CD8-positive, alpha-beta memory T cell (primary cell): ENCODE data around the gene DQX1. TPM values are rescaled to one million over a fixed set of nuclear protein-coding genes. Genes with fewer than 3 reads are reported as not detected.

ENCODE experiments used
- CTCF ChIA-PET: fragments of 350-600 bp; sonication (Branson Sonifier 250); formaldehyde crosslinking; loops from one replicate; lab custom pipeline; 2021; ENCODE audit warnings: antibody characterized with exemption; lab: Charles Lee
- POLR2A ChIA-PET: fragments of 350-600 bp; sonication (Branson Sonifier 250); formaldehyde crosslinking; loops from one replicate; lab custom pipeline; 2021; ENCODE audit warnings: antibody characterized with exemption; lab: Charles Lee
- DNase-seq, 5 donors: peaks; one replicate each; pipeline versions ENCODE4 v3.0.0 to v3.0.0-alpha.2; 2020 to 2022; ENCODE audit warnings: mixed read lengths in 1 of 5
- H3K27ac ChIP-seq: one replicate; pipeline ENCODE4 v1.7.0; 2013; ENCODE audit warnings: low read depth, mild to moderate bottlenecking, low read length, moderate library complexity
- H3K27me3 ChIP-seq: 2 replicates; pipeline ENCODE4 v1.7.0; 2013; ENCODE audit warnings: low read length, mild to moderate bottlenecking; ENCODE audit not compliant: insufficient read depth, poor library complexity, severe bottlenecking
- H3K36me3 ChIP-seq: 2 replicates; pipeline ENCODE4 v1.7.0; 2013; ENCODE audit warnings: mild to moderate bottlenecking, low read length, moderate library complexity; ENCODE audit not compliant: insufficient read depth
- H3K4me1 ChIP-seq: 2 replicates; pipeline ENCODE4 v1.7.0; 2013; ENCODE audit warnings: mild to moderate bottlenecking, low read length, moderate library complexity; ENCODE audit not compliant: insufficient read depth
- H3K4me3 ChIP-seq: 2 replicates; pipeline ENCODE4 v1.7.0; 2013; ENCODE audit warnings: mild to moderate bottlenecking, low read length
- H3K9me3 ChIP-seq: 2 replicates; pipeline ENCODE4 v1.7.0; 2013; ENCODE audit warnings: mild to moderate bottlenecking, low read length
- H3K27ac Mint-ChIP-seq, 8 donors: one replicate each; pipeline ENCODE4 v1.8.0; 2020 to 2021; ENCODE audit warnings: mixed read lengths in 8 of 8, mild to moderate bottlenecking in 6 of 8, inconsistent platforms in 3 of 8, moderate library complexity in 3 of 8
- H3K27me3 Mint-ChIP-seq, 2 donors: one replicate each; pipeline ENCODE4 v1.8.0; 2020 to 2021; ENCODE audit warnings: mixed read lengths in 2 of 2, mild to moderate bottlenecking in 1 of 2, moderate library complexity in 1 of 2
- H3K36me3 Mint-ChIP-seq, 3 donors: one replicate each; pipeline ENCODE4 v1.8.0; 2020 to 2021; ENCODE audit warnings: mixed read lengths in 3 of 3, inconsistent platforms in 1 of 3, mild to moderate bottlenecking in 1 of 3
- H3K4me1 Mint-ChIP-seq, 3 donors: one replicate each; pipeline ENCODE4 v1.8.0; 2020 to 2021; ENCODE audit warnings: mixed read lengths in 3 of 3, inconsistent platforms in 1 of 3, mild to moderate bottlenecking in 1 of 3
- H3K4me3 Mint-ChIP-seq, 7 donors: one replicate each; pipeline ENCODE4 v1.8.0; 2020 to 2021; ENCODE audit warnings: mixed read lengths in 7 of 7, mild to moderate bottlenecking in 6 of 7, moderate library complexity in 4 of 7, inconsistent platforms in 2 of 7
- H3K9me3 Mint-ChIP-seq, 5 donors: one replicate each; pipeline ENCODE4 v1.8.0; 2020 to 2022; ENCODE audit warnings: mixed read lengths in 5 of 5, mild to moderate bottlenecking in 3 of 5, moderate library complexity in 2 of 5, inconsistent platforms in 1 of 5
- polyA plus RNA-seq: library from polyadenylated mRNA; unstranded; fragments of 300-500 nt; fragmentation: Illumina TruSeq; gene quantifications from one replicate; pipeline ENCODE4 v1.2.3, GENCODE V29; 2021
- total RNA-seq, 2 experiments: library from RNA; stranded (reverse); gene quantifications; one replicate each; pipeline ENCODE4 v1.2.3, GENCODE V29; 2021

Gene DQX1
- total and polyA plus RNA-seq, 3 experiments from 2014 or later, result 0.51 to 0.83 TPM; not detected in 1

DNA sequence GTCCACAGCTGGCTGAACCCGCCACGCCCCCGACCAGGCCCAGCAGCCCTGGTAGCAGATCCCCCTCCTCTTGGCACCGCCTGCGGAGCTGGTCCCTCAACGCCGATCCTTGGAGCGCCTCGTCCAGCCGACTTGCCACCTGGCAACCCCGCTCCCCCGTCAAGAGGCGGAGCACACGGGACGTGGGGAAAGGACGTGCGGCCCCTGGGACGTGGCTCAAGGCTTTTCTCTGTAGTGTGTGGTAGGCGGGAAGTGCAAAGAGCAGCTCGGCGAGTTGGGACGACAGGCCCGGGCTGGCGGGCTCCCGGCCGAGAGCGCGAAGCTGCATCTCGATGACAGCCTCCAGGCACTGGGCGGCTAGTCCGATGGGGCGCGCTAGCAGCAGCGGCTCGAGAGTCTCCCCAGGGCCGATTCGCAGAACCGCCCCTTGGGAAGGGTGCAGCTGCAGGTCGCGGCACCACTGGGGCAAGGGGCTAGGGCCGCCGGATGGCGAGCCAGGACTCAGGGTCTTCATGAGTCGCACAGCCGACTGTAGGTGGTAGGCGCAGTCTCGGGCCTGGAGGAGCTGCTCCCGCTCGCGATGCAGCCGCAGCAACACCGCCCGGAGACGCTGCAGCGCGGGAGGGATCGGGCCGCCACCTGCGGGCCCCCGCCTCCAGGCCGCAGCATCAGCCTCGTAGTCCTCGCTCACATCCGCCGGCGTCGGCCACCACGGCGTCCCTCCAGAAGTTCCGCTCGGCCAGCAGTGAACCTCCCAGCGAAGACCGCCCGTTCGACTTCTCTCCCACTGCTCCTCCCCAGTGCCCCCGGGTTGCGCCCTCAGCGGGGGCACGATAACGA is 43.9 kb downstream of the DQX1 start:
- CTCF ChIA-PET, result interaction anchor here (0.6 to 5.6 kb wide), 22 partner anchors 9 to 233 kb away, joined by 3 to 83 read pairs (median 7); partner anchors contain the start of genes AUP1, DQX1, HTRA2 and INO80B
- Histone ChIP-seq H3K27me3 (no peaks in the 10 kb centered on the region), H3K4me1 (peaks cover 25% of the 10 kb centered on the region), H3K9me3 (no peaks in the 10 kb centered on the region), H3K36me3 (peaks cover 11% of the 10 kb centered on the region), H3K4me3 (peak overlapping the region; percentile 99), H3K27ac (peak overlapping the region; percentile 89)
- Mint-ChIP-seq H3K36me3 (peaks cover 0 to 54% (median 9%) of the 10 kb centered on the region in 3 donors), H3K4me3 (peak overlapping the region; percentile 98 to 100 (median 100)), H3K4me1 (peaks cover 32 to 56% (median 45%) of the 10 kb centered on the region in 3 donors), H3K27ac (peak overlapping the region; percentile 95 to 100 (median 100)), H3K27me3 (no peaks in the 10 kb centered on the region), H3K9me3 (no peaks in the 10 kb centered on the region)
- DNase-seq, result peak in 3 of 5 donors; percentile 42 to 70 (median 44)
- POLR2A ChIA-PET, result interaction anchor here (0.5 to 3.9 kb wide), 10 partner anchors 10 to 49 kb away, joined by 3 to 56 read pairs (median 8); partner anchors contain the start of genes AUP1, DQX1, HTRA2 and INO80B

DNA sequence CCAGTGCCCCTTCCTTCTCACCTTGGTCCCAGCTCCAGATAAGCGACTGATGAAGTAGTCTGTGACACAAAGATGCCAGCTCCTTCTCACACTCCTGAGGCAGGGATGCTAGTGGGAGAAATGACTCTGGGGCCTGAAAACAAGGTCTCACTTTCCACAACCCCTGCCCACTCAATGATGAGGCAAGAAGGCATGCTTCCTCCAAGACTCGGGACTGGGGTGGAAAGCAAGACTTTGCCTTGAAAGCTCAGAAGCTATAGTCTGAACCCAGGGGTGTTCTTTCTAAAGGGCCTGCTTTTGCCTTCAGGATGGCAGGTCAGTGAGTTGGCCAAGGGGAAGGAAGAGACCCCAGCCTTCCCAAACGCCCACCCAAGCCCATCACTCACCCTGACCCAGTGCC is 44.6 kb downstream of the DQX1 start:
- Histone ChIP-seq H3K4me3 (peak overlapping the region; percentile 99), H3K27me3 (no peaks in the 10 kb centered on the region), H3K4me1 (peaks cover 25% of the 10 kb centered on the region), H3K36me3 (peaks cover 10% of the 10 kb centered on the region), H3K9me3 (no peaks in the 10 kb centered on the region), H3K27ac (peak overlapping the region; percentile 89)
- H3K27ac Mint-ChIP-seq, result peak overlapping the region in 1 of 8 donors; percentile 43
- ChIA-PET POLR2A (interaction anchor here (0.5 to 3.9 kb wide), 8 partner anchors 9 to 50 kb away, joined by 3 to 56 read pairs (median 8); partner anchors contain the start of genes INO80B, MOGS, MRPL53 and WBP1), CTCF (interaction anchor here (0.8 to 5.6 kb wide), 11 partner anchors 8 to 105 kb away, joined by 3 to 83 read pairs (median 16); partner anchors contain the start of genes AUP1, HTRA2, INO80B and MOGS)
- H3K36me3 Mint-ChIP-seq, result peaks cover 0 to 51% (median 7%) of the 10 kb centered on the region in 3 donors
- H3K9me3 Mint-ChIP-seq, result no peaks in the 10 kb centered on the region
- H3K27me3 Mint-ChIP-seq, result no peaks in the 10 kb centered on the region
- no peak for DNase-seq
- H3K4me1 Mint-ChIP-seq, result peaks cover 32 to 52% (median 45%) of the 10 kb centered on the region in 3 donors
- peak overlapping the region; percentile 98 to 100 (median 100) for H3K4me3 Mint-ChIP-seq

DNA sequence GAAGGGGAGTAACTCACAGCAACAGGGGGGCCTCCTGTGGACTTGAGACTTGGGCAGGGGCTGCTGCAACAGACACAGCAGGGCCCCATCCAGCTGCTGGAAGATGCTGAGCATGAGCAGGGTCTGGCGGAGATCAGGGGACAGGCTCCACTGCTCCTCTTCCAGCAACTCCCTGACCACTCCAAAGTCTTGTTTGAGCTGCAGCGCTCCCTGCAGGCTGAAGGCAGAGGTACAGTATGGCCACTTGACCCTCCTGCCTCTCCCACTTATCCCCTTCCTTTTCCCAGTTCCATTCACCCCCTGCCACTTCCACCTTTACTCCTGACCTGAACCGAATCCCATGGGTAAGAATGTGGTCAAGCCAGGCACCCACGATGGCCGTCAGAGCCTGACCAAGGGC is 51.1 kb downstream of the DQX1 start:
- H3K27me3 ChIP-seq, result no peaks in the 10 kb centered on the region
- peaks cover 25 to 32% (median 31%) of the 10 kb centered on the region in 3 donors for H3K4me1 Mint-ChIP-seq
- H3K9me3 ChIP-seq, result no peaks in the 10 kb centered on the region
- ChIA-PET POLR2A (interaction anchor here (1.7 kb wide), 1 partner anchor 16 kb away, joined by 4 read pairs; the partner anchor contains the start of gene WBP1), CTCF (interaction anchor here (1.2 to 4.7 kb wide), 7 partner anchors 8 to 57 kb away, joined by 3 to 49 read pairs (median 4); partner anchors contain the start of genes AUP1, CCDC142, HTRA2 and INO80B)
- no peak overlapping the region for H3K4me3 ChIP-seq
- peaks cover 9% of the 10 kb centered on the region for H3K36me3 ChIP-seq
- H3K27ac ChIP-seq, result no peak overlapping the region
- H3K27ac Mint-ChIP-seq, result no peak overlapping the region
- no peaks in the 10 kb centered on the region for H3K9me3 Mint-ChIP-seq
- peaks cover 22% of the 10 kb centered on the region for H3K4me1 ChIP-seq
- DNase-seq, result no peak
- peaks cover 0 to 5% of the 10 kb centered on the region in 2 donors for H3K27me3 Mint-ChIP-seq
- H3K4me3 Mint-ChIP-seq, result peak overlapping the region in 3 of 7 donors; percentile 9 to 18 (median 15)
- H3K36me3 Mint-ChIP-seq, result peaks cover 0 to 43% (median 12%) of the 10 kb centered on the region in 3 donors

DNA sequence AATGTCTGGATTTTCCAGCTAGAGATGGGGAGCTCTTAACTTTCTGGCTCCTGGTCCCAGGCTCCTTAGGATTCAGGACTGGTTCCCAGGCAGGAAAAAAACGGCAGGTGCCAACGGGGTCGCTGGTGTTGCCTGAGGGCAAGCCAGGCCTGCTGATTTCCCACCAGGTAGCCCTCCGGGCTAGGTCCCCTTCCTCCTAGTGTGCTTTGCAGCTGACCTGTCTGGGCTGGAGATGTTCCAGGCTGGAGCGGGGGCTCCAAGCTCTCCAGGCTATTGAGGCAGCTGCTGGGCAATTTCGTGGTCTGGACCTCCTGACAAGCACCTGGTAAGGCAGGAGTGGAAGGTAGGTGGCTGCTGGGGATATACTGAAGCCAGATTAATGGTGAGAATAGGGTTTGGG is 51.5 kb downstream of the DQX1 start:
- Histone ChIP-seq H3K4me3 (no peak overlapping the region), H3K4me1 (peaks cover 22% of the 10 kb centered on the region), H3K27ac (no peak overlapping the region), H3K36me3 (peaks cover 5% of the 10 kb centered on the region), H3K9me3 (no peaks in the 10 kb centered on the region), H3K27me3 (no peaks in the 10 kb centered on the region)
- peak overlapping the region in 2 of 7 donors; percentile 42 to 64 for H3K4me3 Mint-ChIP-seq
- DNase-seq, result no peak
- H3K36me3 Mint-ChIP-seq, result peaks cover 0 to 40% (median 12%) of the 10 kb centered on the region in 3 donors
- H3K4me1 Mint-ChIP-seq, result peaks cover 24 to 32% (median 29%) of the 10 kb centered on the region in 3 donors
- H3K27me3 Mint-ChIP-seq, result peaks cover 0 to 5% of the 10 kb centered on the region in 2 donors
- POLR2A ChIA-PET, result interaction anchor here (0.7 to 3.4 kb wide), 3 partner anchors 8 to 16 kb away, joined by 4 to 56 read pairs (median 9); partner anchors contain the start of genes CCDC142, MOGS, TTC31 and WBP1
- H3K9me3 Mint-ChIP-seq, result no peaks in the 10 kb centered on the region
- CTCF ChIA-PET, result interaction anchor here (1.2 to 4.7 kb wide), 3 partner anchors 8 to 16 kb away, joined by 3 to 49 read pairs (median 4); partner anchors contain the start of genes CCDC142, TTC31 and WBP1
- no peak overlapping the region for H3K27ac Mint-ChIP-seq

DNA sequence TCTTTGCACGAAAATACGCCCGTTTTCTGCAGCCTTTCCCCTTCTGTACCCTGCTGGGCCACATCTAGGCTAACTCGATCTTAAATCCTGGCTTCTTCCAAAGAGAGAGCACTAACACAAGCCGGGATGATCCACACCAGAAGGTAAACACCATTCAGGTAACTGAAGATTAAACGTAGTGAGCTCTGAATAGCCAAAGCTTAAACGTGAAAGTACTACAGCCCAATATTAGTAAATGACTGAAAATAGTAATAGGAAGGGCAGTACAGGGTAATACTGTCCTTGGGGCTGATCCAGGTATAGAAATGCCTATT is 53.1 kb downstream of the DQX1 start:
- peak in 1 of 5 donors; percentile 21 for DNase-seq
- peak overlapping the region; percentile 95 for H3K4me3 ChIP-seq
- peaks cover 22% of the 10 kb centered on the region for H3K4me1 ChIP-seq
- Mint-ChIP-seq H3K4me3 (peak overlapping the region; percentile 93 to 98 (median 96)), H3K36me3 (peaks cover 0 to 37% (median 8%) of the 10 kb centered on the region in 3 donors), H3K9me3 (no peaks in the 10 kb centered on the region), H3K27me3 (peaks cover 0 to 5% of the 10 kb centered on the region in 2 donors), H3K4me1 (peaks cover 21 to 27% (median 25%) of the 10 kb centered on the region in 3 donors), H3K27ac (peak overlapping the region; percentile 97 to 100 (median 99))
- POLR2A ChIA-PET, result interaction anchor here (0.6 to 3.4 kb wide), 8 partner anchors 10 to 81 kb away, joined by 3 to 56 read pairs (median 4); partner anchors contain the start of genes C2orf81, CCDC142, TTC31 and WBP1
- no peaks in the 10 kb centered on the region for H3K9me3 ChIP-seq
- H3K36me3 ChIP-seq, result peaks cover 5% of the 10 kb centered on the region
- CTCF ChIA-PET, result interaction anchor here (1.0 to 4.7 kb wide), 10 partner anchors 10 to 115 kb away, joined by 3 to 49 read pairs (median 4); partner anchors contain the start of genes CCDC142, INO80B, TTC31 and WBP1
- H3K27me3 ChIP-seq, result no peaks in the 10 kb centered on the region
- H3K27ac ChIP-seq, result peak overlapping the region; percentile 83

DNA sequence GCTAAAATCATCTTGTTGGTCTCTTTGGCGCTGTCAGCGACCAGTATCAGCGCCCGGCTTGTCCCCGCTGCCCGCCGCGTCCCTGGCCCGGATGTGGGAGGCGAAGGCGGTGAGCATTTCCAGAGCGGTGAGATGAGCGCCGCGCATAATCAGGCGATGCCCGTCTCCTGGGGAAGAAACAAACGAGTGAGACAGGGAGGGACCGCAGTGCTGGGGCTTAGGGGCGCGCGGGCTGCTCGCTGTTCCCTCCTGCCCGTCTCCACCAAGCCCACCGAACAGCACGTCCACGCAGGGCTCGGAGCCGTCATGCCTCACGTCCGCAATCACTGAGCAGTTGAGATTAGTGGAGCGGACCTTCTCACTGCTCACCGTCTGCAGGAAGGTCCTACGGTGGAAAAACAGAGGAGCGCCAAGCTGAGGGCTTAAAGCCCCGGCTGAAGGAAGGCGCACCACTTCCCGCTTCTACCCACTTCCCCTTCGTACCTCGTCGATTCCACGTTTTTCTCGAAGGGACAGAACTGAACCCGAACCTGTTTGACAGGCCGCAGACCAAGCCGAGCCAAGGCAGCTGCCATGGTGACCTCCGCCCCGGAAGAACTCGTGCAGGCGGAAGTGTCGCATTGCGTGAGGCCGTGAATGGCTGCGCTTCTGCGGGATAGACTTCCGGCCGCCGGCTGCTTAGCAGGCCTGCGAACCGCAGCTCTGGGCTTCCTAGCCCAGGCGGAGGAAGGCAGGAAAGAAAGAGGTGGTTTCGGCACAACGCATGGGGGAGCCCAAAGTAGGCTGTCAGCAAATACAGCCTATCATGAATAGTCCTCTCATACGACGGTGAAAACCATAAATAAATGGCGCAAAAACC is 53.7 kb downstream of the DQX1 start, which contains the start of gene MRPL53:
MRPL53 (minus strand) TSS at position 595 of the 859 bp plus-strand sequence; CDS start at position 575, 20 bp downstream.
- peak within 1 kb of the TSS; percentile 93 to 98 (median 96) for H3K4me3 Mint-ChIP-seq
- no peaks in the 10 kb centered on the region for H3K27me3 ChIP-seq
- H3K4me1 Mint-ChIP-seq, result peaks cover 21 to 27% (median 25%) of the 10 kb centered on the region in 3 donors
- peak within 1 kb of the TSS; percentile 95 for H3K4me3 ChIP-seq
- H3K36me3 ChIP-seq, result peaks cover 5% of the 10 kb centered on the region
- peak within 1 kb of the TSS; percentile 83 for H3K27ac ChIP-seq
- peak; percentile 94 to 97 (median 95) for DNase-seq
- POLR2A ChIA-PET, result interaction anchor here (0.6 to 3.4 kb wide), 11 partner anchors 10 to 256 kb away, joined by 3 to 56 read pairs (median 3); partner anchors contain the start of genes C2orf81, CCDC142, INO80B and TTC31
- H3K9me3 ChIP-seq, result no peaks in the 10 kb centered on the region
- peaks cover 22% of the 10 kb centered on the region for H3K4me1 ChIP-seq
- H3K9me3 Mint-ChIP-seq, result no peaks in the 10 kb centered on the region
- H3K36me3 Mint-ChIP-seq, result peaks cover 0 to 33% (median 8%) of the 10 kb centered on the region in 3 donors
- H3K27ac Mint-ChIP-seq, result peak within 1 kb of the TSS; percentile 97 to 100 (median 99)
- CTCF ChIA-PET, result interaction anchor here (1.0 to 4.7 kb wide), 10 partner anchors 9 to 115 kb away, joined by 3 to 49 read pairs (median 4); partner anchors contain the start of genes CCDC142, INO80B, TTC31 and WBP1
- H3K27me3 Mint-ChIP-seq, result peaks cover 0 to 5% of the 10 kb centered on the region in 2 donors
